Heart right ventricle (tissue), 16 donors: ENCODE measurements around the gene MRPS31. TPM values are rescaled to one million over a fixed set of nuclear protein-coding genes. Genes with fewer than 3 reads are reported as not detected.
"Not testable (repeated sequence)": the region's sequence is repeated elsewhere in the genome, so short reads cannot be mapped to it uniquely, and the experiment has no call there.

Experiments
- ATAC-seq, 8 donors: fragments of 200-7000 bp; cut with Tn5 transposase; one replicate each; pipeline ENCODE4 v1.9.1; 2020; ENCODE audit warnings: mild to moderate bottlenecking in 8 of 8, moderate library complexity in 8 of 8, moderate number of reproducible peaks in 1 of 8
- DNase-seq, 2 donors: peaks; one replicate each; pipeline ENCODE4 v3.0.0-alpha.2; 2020
- H3K27ac ChIP-seq, 10 donors: fragments of 200-600 bp; sonication (generic) in 2 of 10; one replicate each; pipeline versions ENCODE4 v1.5.0 to v1.8.0; 2020 to 2022; ENCODE audit warnings: mild to moderate bottlenecking in 3 of 10
- H3K27me3 ChIP-seq, 7 donors: fragments of 200-600 bp; one replicate each; pipeline ENCODE4 v1.8.0; 2021 to 2022; ENCODE audit warnings: mild to moderate bottlenecking in 2 of 7
- H3K36me3 ChIP-seq, 9 donors: fragments of 200-600 bp; sonication (generic) in 1 of 9; one replicate each; pipeline versions ENCODE4 v1.5.0 to v1.8.0; 2020 to 2022; ENCODE audit warnings: mild to moderate bottlenecking in 2 of 9
- H3K4me1 ChIP-seq, 9 donors: fragments of 200-600 bp; sonication (generic) in 1 of 9; one replicate each; pipeline versions ENCODE4 v1.5.0 to v1.8.0; 2020 to 2022; ENCODE audit warnings: mild to moderate bottlenecking in 4 of 9
- H3K4me3 ChIP-seq, 10 donors: fragments of 200-600 bp; sonication (generic) in 2 of 10; one replicate each; pipeline versions ENCODE4 v1.5.0 to v1.8.0; 2020 to 2022; ENCODE audit warnings: mild to moderate bottlenecking in 7 of 10, moderate library complexity in 2 of 10
- H3K9me3 ChIP-seq, 11 donors: fragments of 200-600 bp in 10 of 11; sonication (generic) in 2 of 11; one replicate each; pipeline versions ENCODE4 v1.5.0 to v1.8.0; 2013 to 2022; ENCODE audit warnings: mild to moderate bottlenecking in 2 of 11, control low read depth in 1 of 11, moderate library complexity in 1 of 11
- CTCF ChIP-seq, 9 donors: fragments of 200-600 bp; sonication (generic) in 2 of 9; IDR thresholded peaks; one replicate each; pipeline versions ENCODE4 v1.5.0 to v1.8.0; 2021 to 2022; ENCODE audit warnings: antibody characterized with exemption in 9 of 9, mild to moderate bottlenecking in 5 of 9, moderate library complexity in 1 of 9
- WGBS, 2 donors: extraction: QIAGEN DNeasy Blood & Tissue Kit; methylation state at CpG; one replicate each; pipeline ENCODE4 v1.1.7; 2013; ENCODE audit warnings: inconsistent platforms in 1 of 2; 5-methylcytosine and 5-hydroxymethylcytosine counted together
- intact Hi-C, 10 donors: fragments of 100-400 bp; cut with DNase I; formaldehyde crosslinking; loops; one replicate each; pipeline versions ENCODE4 v1.11.1 to v1.14.2; 2022
- polyA plus RNA-seq, 2 donors: library from polyadenylated mRNA; stranded (reverse); fragments of 200-250 nt; gene quantifications; one replicate each; pipeline ENCODE4 v1.2.3, GENCODE V29; 2013
- total RNA-seq, 10 donors: library from RNA; stranded (reverse); fragmentation: NEBNext Ultra II Directional in 3 of 10; extraction: Animal tissue kit (Norgen Biotek cat#: 25700) in 3 of 10; gene quantifications; one replicate each; pipeline versions ENCODE4 v1.2.1 to v1.2.4, GENCODE V29; 2021 to 2023
- donor health status: Arrhythmogenic right ventricular cardiomyopathy.
- donor health status: ischemic (EF 13 %, LVEDD 7.1; RV severe dilation, severe dysfunction).
- donor health status: healthy with polysubstance abuse.
- donor health status: DM: no; HTN: yes; CAD: no.
- donor health status: DM: no; HTN: no; CAD: no.
- donor health status: ischemic (EF 25% LVEDD 6.9; RV normal size, moderate dysfunction).
- donor health status: ischemic (EF 25% LVEDD 5.7; RV mildly dilated, moderate dysfunction).
- donor health status: healthy.
- donor health status: DM: yes; HTN: yes; CAD: no.
- donor health status: Ischemic cardiomyopathy.
- donor health status: ischemic (EF 35%, LVEDD 5.7; RV mildly dilated, moderate dysfunction).
- donor health status: nonischemic (EF 11% LVEDD 7.7; RV severe dilation, severe dysfunction).
- donor health status: DM: yes; HTN: yes; CAD: no.
- donor health status: PGD.
- donor health status: ischemic (EF 29% LVEDD 5.4; RV normal size, mild dysfunction).
- donor health status: nonischemic (EF 23%, LVEDD 6.1; RV moderate dilation, normal function).

Gene MRPS31
- total and polyA plus RNA-seq, 12 donors = 22.2 to 121 (median 30.5) TPM

- Histone ChIP-seq H3K9me3 (no peaks in the 10 kb centered on the region), H3K27ac (no peak overlapping the region), H3K4me1 (peaks cover 0 to 15% (median 10%) of the 10 kb centered on the region in 9 donors), H3K36me3 (peaks cover 0 to 40% (median 0%) of the 10 kb centered on the region in 9 donors), H3K4me3 (no peak overlapping the region), H3K27me3 (no peaks in the 10 kb centered on the region)
- intact Hi-C loops = loop anchor here in 1 of 10 donors (5.0 kb wide), 1 partner anchor 269 kb away; the partner anchor contains the start of gene WBP4
- DNase-seq (no peak), ATAC-seq (no peak)
- WGBS, 2 donors = 93 to 97% methylated on average over 3 of the region's 3 CpGs
- no peak for TF ChIP-seq CTCF (IDR thresholded peaks at IDR 0.05)
Observed at GRCh38 chr13:40793339-40793738, 22.3 kb upstream of the MRPS31 start.

GRCh38 chr13:40792284-40793051 is 21.5 kb upstream of the MRPS31 start:
- Histone ChIP-seq H3K36me3 (peaks cover 0 to 39% (median 0%) of the 10 kb centered on the region in 9 donors), H3K9me3 (no peaks in the 10 kb centered on the region), H3K27ac (no peak overlapping the region), H3K27me3 (no peaks in the 10 kb centered on the region), H3K4me1 (peaks cover 0 to 15% (median 10%) of the 10 kb centered on the region in 9 donors), H3K4me3 (no peak overlapping the region)
- intact Hi-C loops = loop anchor here in 1 of 10 donors (5.0 kb wide), 1 partner anchor 270 kb away; the partner anchor contains the start of gene WBP4
- DNase-seq (no peak), ATAC-seq (no peak)
- WGBS, 2 donors = 92 to 94% methylated on average over 10 of the region's 10 CpGs
- no peak for TF ChIP-seq CTCF (IDR thresholded peaks at IDR 0.05)

GRCh38 chr13:40790154-40790616 is 19.2 kb upstream of the MRPS31 start:
- Histone ChIP-seq H3K36me3 (peaks cover 0 to 21% (median 0%) of the 10 kb centered on the region in 9 donors), H3K4me1 (peaks cover 0 to 19% (median 10%) of the 10 kb centered on the region in 9 donors), H3K4me3 (peak overlapping the region; percentile 42 to 85 (median 70)), H3K27me3 (no peaks in the 10 kb centered on the region), H3K9me3 (no peaks in the 10 kb centered on the region), H3K27ac (peak overlapping the region in 9 of 10 donors; percentile 81 to 92 (median 84))
- intact Hi-C loops = loop anchor here in 1 of 10 donors (5.0 kb wide), 1 partner anchor 272 kb away; the partner anchor contains the start of gene WBP4
- WGBS, 2 donors = 26 to 27% methylated on average over 9 of the region's 9 CpGs
- no peak for TF ChIP-seq CTCF (IDR thresholded peaks at IDR 0.05)
- DNase-seq = no peak
- ATAC-seq = no peak

- no peaks in the 10 kb centered on the region for H3K9me3 ChIP-seq
- TF ChIP-seq CTCF (IDR thresholded peaks at IDR 0.05) = peak in 5 of 9 donors; percentile 38 to 55 (median 53)
- intact Hi-C loops = loop anchor here in 4 of 10 donors (1.0 to 10.0 kb wide), 5 partner anchors 18 to 275 kb away; partner anchors contain the start of genes WBP4 (in 2 of the 4) and MRPS31 (in 1 of the 4)
- peaks cover 0 to 14% (median 0%) of the 10 kb centered on the region in 9 donors for H3K36me3 ChIP-seq
- peak within 1 kb of the TSS; percentile 42 to 85 (median 70) for H3K4me3 ChIP-seq
- WGBS, 2 donors = 0% methylated on average over 78 to 101 of the region's 101 CpGs
- H3K27ac ChIP-seq = peak within 1 kb of the TSS; percentile 1 to 92 (median 84)
- peak; percentile 77 to 84 for DNase-seq
- H3K27me3 ChIP-seq = no peaks in the 10 kb centered on the region
- peak; percentile 89 to 96 (median 94) for ATAC-seq
- H3K4me1 ChIP-seq = peaks cover 0 to 19% (median 10%) of the 10 kb centered on the region in 9 donors
Observed at GRCh38 chr13:40789275-40790153, 18.5 kb upstream of the MRPS31 start, which contains the start of gene SLC25A15. SLC25A15 (plus strand) TSS chr13:40789611; CDS start chr13:40793227, 3,616 bp downstream.

GRCh38 chr13:40788540-40789274 is 17.7 kb upstream of the MRPS31 start:
- Histone ChIP-seq H3K4me1 (peaks cover 0 to 19% (median 10%) of the 10 kb centered on the region in 9 donors), H3K27ac (peak overlapping the region; percentile 1 to 92 (median 84)), H3K4me3 (peak overlapping the region; percentile 42 to 85 (median 70))
- peak in 1 of 8 donors; percentile 14 for ATAC-seq
- not testable (repeated sequence) for DNase-seq, H3K9me3 ChIP-seq, H3K27me3 ChIP-seq, H3K36me3 ChIP-seq
- intact Hi-C loops = loop anchor here in 4 of 10 donors (1.0 to 10.0 kb wide), 4 partner anchors 17 to 276 kb away; partner anchors contain the start of genes MRPS31 (in 1 of the 4) and WBP4 (in 1 of the 4)
- WGBS, 2 donors = 64 to 66% methylated on average over 18 of the region's 18 CpGs
